Tibial artery (tissue), 4 donors: ENCODE results near the gene CST6.

Experiments used
- DNase-seq, 2 donors: peaks; one replicate each; pipeline ENCODE4 v3.0.0-alpha.2; 2019
- H3K27ac ChIP-seq, 2 donors: fragments of 200-600 bp; sonication (generic) in 1 of 2; 1 replicate in 1 of 2; 2 replicates in 1 of 2; pipeline ENCODE4 v1.5.1; 2018 to 2019; ENCODE audit warnings: mild to moderate bottlenecking in 1 of 2
- H3K27me3 ChIP-seq, 2 donors: fragments of 200-600 bp; sonication (generic) in 1 of 2; one replicate each; pipeline versions ENCODE4 v1.5.1 to v1.6.0; 2016 to 2019
- H3K36me3 ChIP-seq, 3 donors: fragments of 200-600 bp; sonication (generic) in 2 of 3; one replicate each; pipeline ENCODE4 v1.5.1; 2016 to 2019; ENCODE audit warnings: mild to moderate bottlenecking in 2 of 3
- H3K4me1 ChIP-seq, 4 donors: fragments of 200-600 bp; sonication (generic) in 2 of 4; 1 replicate in 3 of 4; 2 replicates in 1 of 4; pipeline ENCODE4 v1.5.1; 2016 to 2019
- H3K4me3 ChIP-seq, 2 donors: fragments of 200-600 bp; sonication (generic) in 1 of 2; 1 replicate in 1 of 2; 2 replicates in 1 of 2; pipeline ENCODE4 v1.5.1; 2018 to 2019; ENCODE audit warnings: mild to moderate bottlenecking in 2 of 2
- H3K9me3 ChIP-seq, 3 donors: fragments of 200-600 bp; sonication (generic) in 1 of 3; one replicate each; pipeline ENCODE4 v1.5.1; 2016 to 2019
- CTCF ChIP-seq, 2 experiments: fragments of 200-600 bp in 1 of 2; fragments of 450-650 bp in 1 of 2; IDR thresholded peaks; one replicate each; pipeline ENCODE4 v1.5.1; 2017 to 2019; ENCODE audit warnings: antibody characterized with exemption in 2 of 2, mild to moderate bottlenecking in 1 of 2, moderate library complexity in 1 of 2
- intact Hi-C: fragments of 100-400 bp; cut with DNase I; formaldehyde crosslinking; loops from one replicate; pipeline ENCODE4 v1.15.0; 2023; ENCODE audit warnings: low total_unique reads

CST6 gene

GRCh38 chr11:66039765-66040164 lies 28.0 kb downstream of the CST6 start:
- Histone ChIP-seq H3K36me3 (no peaks in the 10 kb centered on the region), H3K27ac (no peak overlapping the region), H3K27me3 (no peaks in the 10 kb centered on the region), H3K9me3 (no peaks in the 10 kb centered on the region), H3K4me1 (peaks cover 0 to under 1% (median 0%) of the 10 kb centered on the region in 4 donors), H3K4me3 (no peak overlapping the region)
- no peak for DNase-seq
- no peak for TF ChIP-seq CTCF (IDR thresholded peaks at IDR 0.05)
- intact Hi-C loops: no loop called here

- H3K36me3 ChIP-seq: no peaks in the 10 kb centered on the region
- no peak overlapping the region for H3K27ac ChIP-seq
- no peaks in the 10 kb centered on the region for H3K9me3 ChIP-seq
- no peak overlapping the region for H3K4me3 ChIP-seq
- peaks cover 0 to 9% (median 6%) of the 10 kb centered on the region in 4 donors for H3K4me1 ChIP-seq
- H3K27me3 ChIP-seq: no peaks in the 10 kb centered on the region
- no peak for TF ChIP-seq CTCF (IDR thresholded peaks at IDR 0.05)
- intact Hi-C loops: no loop called here
- no peak for DNase-seq
Measured at GRCh38 chr11:66042227-66042995, 30.6 kb downstream of the CST6 start.

- no peak overlapping the region for H3K4me3 ChIP-seq
- H3K27ac ChIP-seq: no peak overlapping the region
- H3K4me1 ChIP-seq: peaks cover 0 to 13% (median 11%) of the 10 kb centered on the region in 4 donors
- no peaks in the 10 kb centered on the region for H3K9me3 ChIP-seq
- no peak for DNase-seq
- intact Hi-C loops: no loop called here
- no peaks in the 10 kb centered on the region for H3K27me3 ChIP-seq
- TF ChIP-seq CTCF (IDR thresholded peaks at IDR 0.05): no peak
- no peaks in the 10 kb centered on the region for H3K36me3 ChIP-seq
Measured at GRCh38 chr11:66042996-66043906, 31.4 kb downstream of the CST6 start.

GRCh38 chr11:66044757-66045156 lies 32.9 kb downstream of the CST6 start:
- no peak overlapping the region for H3K4me3 ChIP-seq
- H3K27me3 ChIP-seq: peaks cover 0 to 11% of the 10 kb centered on the region in 2 donors
- no peak overlapping the region for H3K27ac ChIP-seq
- no peaks in the 10 kb centered on the region for H3K9me3 ChIP-seq
- intact Hi-C loops: no loop called here
- TF ChIP-seq CTCF (IDR thresholded peaks at IDR 0.05): no peak
- H3K36me3 ChIP-seq: no peaks in the 10 kb centered on the region
- peaks cover 0 to 26% (median 19%) of the 10 kb centered on the region in 4 donors for H3K4me1 ChIP-seq
- DNase-seq: no peak

- Histone ChIP-seq H3K9me3 (no peaks in the 10 kb centered on the region), H3K36me3 (no peaks in the 10 kb centered on the region), H3K27ac (no peak overlapping the region), H3K27me3 (peaks cover 0 to 11% of the 10 kb centered on the region in 2 donors), H3K4me1 (peaks cover 0 to 26% (median 19%) of the 10 kb centered on the region in 4 donors), H3K4me3 (no peak overlapping the region)
- TF ChIP-seq CTCF (IDR thresholded peaks at IDR 0.05): peak; percentile 78 to 87
- DNase-seq: peak; percentile 54 to 78
- intact Hi-C loops: no loop called here
Measured at GRCh38 chr11:66045177-66045639, 33.4 kb downstream of the CST6 start.
